Measurements from ENCODE around the gene JCAD.
"Not testable (repeated sequence)": the region's sequence is repeated elsewhere in the genome, so short reads cannot be mapped to it uniquely, and the experiment has no call there.

Gene JCAD, protein sequence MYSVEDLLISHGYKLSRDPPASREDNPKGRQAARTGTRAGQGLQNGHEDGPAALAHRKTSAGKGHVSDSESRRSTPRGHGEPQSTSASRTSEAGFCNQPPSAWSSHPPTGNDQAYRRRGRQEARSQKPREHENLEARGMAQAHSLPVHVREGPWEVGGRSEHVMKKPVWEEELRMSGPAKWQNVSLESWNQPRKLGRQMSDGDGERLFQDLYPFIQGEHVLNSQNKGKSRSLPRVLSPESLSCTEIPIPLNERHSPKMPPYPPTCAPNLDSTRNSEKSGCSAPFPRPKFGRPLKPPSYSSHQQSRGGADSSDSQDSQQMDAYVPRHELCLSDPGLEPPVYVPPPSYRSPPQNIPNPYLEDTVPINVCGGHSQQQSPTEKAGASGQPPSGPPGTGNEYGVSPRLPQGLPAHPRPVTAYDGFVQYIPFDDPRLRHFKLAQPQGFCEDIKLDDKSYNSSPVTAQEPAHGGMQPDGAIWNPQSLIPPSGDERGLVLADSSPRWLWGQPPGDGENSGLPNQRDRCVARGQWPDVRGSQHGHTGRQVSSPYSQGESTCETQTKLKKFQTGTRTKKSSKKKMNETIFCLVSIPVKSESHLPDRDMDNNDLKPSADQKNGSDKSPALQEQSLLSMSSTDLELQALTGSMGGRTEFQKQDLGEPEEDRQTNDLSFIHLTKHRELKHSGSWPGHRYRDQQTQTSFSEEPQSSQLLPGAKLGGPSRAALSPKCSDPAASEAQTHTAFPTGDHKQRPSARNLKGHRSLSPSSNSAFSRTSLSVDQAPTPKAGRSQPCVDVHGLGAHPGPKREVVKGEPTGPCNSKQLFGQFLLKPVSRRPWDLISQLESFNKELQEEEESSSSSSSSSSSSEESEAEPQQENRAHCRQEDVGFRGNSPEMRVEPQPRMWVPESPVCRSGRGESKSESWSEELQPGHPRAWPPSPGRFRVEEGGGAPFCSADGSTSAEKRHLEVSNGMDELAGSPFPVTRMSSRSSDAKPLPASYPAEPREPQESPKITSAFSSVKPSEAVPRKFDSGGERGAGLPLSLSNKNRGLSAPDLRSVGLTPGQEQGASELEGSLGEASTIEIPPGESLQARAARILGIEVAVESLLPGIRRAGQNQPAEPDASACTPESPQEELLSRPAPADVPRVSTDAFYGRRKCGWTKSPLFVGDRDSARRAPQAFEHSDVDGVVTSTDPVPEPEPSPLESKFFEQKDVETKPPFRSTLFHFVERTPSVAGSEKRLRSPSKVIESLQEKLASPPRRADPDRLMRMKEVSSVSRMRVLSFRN (N-terminal part only)

DNA sequence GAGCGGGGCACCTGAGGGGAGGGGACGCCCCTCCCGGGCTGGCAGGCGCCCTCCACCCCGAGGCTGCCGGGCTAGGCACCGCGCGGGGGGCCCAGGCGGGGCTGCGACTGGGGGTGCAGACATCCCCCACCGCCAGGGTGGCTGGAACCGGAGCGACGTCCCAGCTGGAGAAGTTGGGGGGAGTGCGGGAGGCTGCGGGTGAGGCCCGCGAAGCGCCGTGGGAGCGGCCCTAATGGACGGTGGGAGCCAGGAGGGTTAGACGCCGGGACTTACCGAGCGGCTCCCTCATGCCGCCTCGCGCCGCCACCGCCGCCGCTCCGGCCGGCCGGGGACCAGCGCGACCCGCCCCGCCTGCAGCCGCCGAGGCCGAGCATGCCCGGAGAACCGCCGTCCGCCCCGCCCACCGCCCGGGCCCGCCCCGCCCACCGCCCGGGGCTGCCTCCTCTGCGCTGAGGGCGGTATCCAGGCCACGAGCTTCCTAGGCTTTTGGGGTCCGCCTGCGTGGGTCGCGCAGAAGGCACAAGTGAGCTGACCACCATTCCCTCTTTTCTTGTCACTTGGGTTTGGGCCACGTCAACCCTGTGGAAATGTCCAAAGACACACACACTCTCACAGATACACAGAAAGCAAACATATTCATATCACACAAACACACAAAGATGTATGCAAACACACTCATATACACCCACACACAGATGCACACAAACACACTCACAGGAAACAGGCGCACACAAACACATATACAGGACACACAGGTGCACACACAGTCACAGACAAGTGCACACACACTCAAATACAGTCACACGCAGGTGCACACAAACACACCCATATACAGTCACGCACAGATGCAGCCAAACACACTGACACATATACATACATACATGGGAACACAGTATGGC, at the start of gene JCAD:
Gene JCAD (minus strand): TSS at position 378 of the 899 bp plus-strand sequence. CDS start 11,774 bp downstream, outside the sequence.
- DNase-seq = peak; percentile 42

- no peak for DNase-seq
Measured at GRCh38 chr10:30106987-30107386, 47.6 kb upstream of the JCAD start.

GRCh38 chr10:30103595-30104320, 44.4 kb upstream of the JCAD start:
- peak; percentile 38 for DNase-seq

GRCh38 chr10:30099706-30100105, 40.3 kb upstream of the JCAD start:
- DNase-seq = not testable (repeated sequence)

DNA sequence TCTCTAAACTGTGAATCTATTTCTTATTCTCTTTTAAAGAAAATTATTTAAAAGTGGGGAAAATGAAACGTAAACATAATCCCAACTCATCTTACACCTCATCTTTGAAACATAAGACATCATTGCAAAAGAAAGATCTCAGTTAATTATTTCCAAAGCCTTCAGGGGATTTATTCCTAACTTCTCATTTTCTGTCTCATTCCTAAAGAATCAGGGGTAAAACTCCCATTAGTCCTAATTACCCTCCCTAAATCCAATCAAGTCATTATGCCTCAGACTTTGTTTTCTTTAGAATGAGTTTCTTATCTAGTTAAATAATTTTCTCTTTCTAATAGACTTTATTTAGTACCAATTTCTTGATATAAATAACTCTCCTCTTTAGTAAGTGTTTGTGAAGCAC, 39.7 kb upstream of the JCAD start:
- no peak for DNase-seq

GRCh38 chr10:30098629-30099028, 39.2 kb upstream of the JCAD start:
- DNase-seq = peak; percentile 93

- DNase-seq = no peak
Measured at GRCh38 chr10:30096564-30096963, 37.2 kb upstream of the JCAD start.

DNA sequence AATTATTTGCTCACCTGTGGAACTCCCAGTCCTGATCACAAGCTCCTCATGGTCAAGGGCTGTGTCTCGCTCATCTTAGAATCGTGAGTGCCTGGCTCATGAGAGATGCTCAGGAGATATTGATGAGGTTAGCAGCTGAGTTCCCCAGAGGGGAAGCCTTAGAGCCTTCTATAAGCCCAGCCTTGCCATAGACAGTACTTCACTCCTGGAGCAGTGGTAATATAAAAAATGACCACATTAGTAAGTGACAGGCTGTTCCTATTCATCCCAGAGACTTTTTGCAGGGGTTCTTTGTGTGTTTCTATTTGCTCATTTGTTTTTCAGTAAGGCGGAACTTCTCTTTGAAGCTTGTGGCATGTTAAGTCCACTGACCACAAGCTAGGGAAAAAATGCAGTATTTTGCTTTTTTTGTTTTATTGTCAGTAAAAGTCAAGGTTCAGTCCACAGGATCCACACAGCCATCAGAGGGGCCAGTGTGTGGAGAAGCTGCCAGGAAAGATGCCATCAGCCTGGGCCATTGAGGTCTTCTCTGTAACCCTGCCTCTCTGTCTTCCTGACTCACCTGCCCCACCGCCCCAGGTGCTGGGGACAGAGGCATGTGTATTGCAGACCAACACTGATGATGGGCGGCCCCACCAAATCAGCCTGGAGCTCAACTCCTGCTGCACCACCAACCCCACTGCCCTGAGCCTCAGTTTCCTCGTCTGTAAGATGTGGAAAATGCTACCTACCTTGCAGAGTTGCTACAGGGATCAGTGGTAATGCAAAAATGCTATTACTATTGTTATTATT, 36.4 kb upstream of the JCAD start:
- DNase-seq = no peak

- DNase-seq = no peak
Measured at GRCh38 chr10:30094601-30095000, 35.2 kb upstream of the JCAD start.

- no peak for DNase-seq
Measured at GRCh38 chr10:30093303-30093950, 34.0 kb upstream of the JCAD start.

DNA sequence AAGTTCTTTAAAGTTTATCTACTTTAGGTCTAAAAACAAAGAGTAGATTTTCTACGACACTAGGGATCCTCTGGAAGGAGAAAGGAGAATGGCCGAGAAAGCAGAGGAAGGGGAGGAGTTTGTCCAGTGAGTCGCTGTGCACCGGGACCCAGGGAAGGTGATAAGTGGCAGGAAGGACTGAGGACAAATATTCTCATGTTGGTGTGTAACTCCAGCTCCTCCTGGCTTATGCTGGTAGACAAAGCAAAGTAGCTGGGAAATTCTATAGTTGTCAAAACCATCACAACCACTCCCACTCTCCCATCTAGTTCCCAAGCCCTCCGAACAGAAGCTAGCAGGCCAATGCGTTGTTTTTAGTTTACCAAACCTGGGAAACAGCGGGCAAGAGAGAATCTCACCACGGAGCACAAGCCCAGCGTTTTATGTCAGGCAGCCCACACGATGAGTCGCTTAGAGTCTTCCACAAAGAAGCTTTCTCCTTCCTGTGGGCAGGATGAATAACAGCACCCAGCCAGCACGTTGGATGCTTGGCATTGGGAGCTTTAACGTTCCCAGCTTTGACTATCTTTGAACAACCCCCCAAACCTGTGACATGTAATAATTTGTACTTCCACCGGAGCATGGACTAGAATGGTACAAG, 32.9 kb upstream of the JCAD start:
- peak; percentile 63 for DNase-seq

DNA sequence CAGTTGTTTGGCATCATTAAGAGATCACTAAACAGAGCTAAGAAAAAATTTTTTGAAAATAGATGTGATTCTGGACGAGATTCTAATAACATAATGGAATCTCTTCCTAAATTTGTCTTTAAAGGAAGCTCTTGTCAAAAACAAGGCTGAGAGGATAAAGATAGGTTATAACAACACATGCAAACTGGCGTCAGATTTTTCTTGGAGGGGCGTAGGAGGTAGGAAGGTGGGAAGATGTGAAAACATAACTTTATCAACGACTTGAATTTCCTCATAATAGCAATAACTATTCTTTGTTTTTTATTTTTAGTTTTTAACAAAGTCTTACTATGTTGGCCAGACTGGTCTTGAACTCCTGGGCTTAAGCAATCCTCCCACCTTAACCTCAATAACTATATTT, 31.8 kb upstream of the JCAD start:
- no peak for DNase-seq

- DNase-seq = no peak
Measured at GRCh38 chr10:30088178-30088577, 28.8 kb upstream of the JCAD start.

DNA sequence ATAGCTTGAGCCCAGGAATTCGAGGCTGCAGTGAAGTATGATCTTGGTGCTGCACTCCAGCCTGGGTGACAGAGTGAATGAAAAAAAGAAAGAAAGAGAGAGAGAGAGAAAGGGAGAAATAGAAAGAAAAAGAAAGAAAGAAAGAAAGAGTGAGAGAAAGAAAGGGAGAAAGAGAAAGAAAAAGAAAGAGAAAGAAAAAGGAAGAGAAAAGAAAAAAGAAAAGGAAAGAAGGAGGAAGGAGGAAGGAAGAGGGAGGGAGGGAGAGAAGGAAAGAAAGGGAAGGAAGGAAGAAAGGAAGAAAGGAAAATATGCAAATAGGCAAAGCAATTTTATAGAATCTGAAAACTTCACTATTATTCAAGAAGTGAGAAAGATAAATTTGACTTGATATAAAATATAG, 24.5 kb upstream of the JCAD start:
- DNase-seq = no peak

- DNase-seq = no peak
Measured at GRCh38 chr10:30081182-30081581, 21.8 kb upstream of the JCAD start.

GRCh38 chr10:30080161-30080560, 20.8 kb upstream of the JCAD start:
- peak; percentile 80 for DNase-seq

DNA sequence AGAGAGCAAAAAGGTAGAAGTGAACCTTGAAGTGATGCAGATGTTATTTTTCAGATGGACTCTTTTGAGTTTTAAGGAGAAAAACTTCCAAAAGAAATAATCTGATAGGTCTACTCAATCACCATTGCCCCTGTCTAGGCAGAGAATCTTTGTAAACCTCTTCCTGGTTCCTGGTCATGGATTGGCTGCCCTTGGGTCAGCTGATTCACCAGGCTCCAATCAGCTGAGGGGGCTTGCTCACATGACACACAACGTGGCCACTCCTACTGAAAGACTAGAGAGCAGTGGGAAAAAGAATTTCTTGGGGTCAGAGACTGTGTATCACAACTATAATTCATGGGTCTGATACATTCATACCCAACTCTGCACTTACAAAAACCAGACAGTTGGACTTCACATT, 20.0 kb upstream of the JCAD start:
- no peak for DNase-seq

- DNase-seq = no peak
Measured at GRCh38 chr10:30075481-30075880, 16.1 kb upstream of the JCAD start.

GRCh38 chr10:30074933-30075332, 15.5 kb upstream of the JCAD start:
- no peak for DNase-seq

Data from HCEC 1CT (cell line).